Measurements from ENCODE around the gene UNC5C.

The UNC5C gene

DNA sequence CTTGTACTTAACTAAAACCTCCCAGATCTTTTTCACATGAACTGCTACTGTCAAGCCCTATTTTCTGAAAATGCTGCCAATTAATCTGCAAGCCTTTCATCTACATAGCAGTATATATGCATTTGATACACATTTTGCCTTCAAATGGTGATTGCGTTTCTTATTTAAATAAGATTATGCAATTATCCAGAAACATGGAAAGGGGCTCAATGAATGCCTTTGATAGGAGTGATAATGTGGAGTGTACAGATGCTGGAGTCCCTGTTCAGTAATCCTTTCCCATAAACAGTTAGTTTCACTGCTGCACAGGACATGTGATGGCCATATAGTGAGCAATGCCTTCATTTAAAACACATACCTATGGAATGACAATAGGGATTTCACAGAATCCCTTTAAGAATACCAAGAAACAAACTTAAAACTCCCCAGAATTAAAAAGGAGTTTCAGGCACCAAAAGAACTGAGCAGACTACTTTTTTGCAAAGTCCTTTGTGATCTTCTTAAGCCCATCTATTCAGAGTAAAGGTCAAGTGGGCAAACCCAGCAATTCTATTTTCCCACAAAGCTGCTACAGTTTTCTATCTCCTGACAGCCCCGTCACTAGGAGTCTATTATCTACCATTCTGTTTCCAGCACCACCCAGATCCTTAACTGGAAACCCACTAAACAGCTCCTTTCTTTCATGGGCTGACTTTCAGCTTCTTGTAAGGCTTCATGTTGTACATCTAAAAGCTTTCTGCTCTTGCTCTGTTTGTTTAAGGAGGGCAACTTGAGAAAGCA is 120.3 kb downstream of the UNC5C start (continued):
- no peak for TF ChIP-seq ZNF830 (tag by site-specific recombination; IDR thresholded peaks at IDR 0.05; ENCODE audit: low read depth)

DNA sequence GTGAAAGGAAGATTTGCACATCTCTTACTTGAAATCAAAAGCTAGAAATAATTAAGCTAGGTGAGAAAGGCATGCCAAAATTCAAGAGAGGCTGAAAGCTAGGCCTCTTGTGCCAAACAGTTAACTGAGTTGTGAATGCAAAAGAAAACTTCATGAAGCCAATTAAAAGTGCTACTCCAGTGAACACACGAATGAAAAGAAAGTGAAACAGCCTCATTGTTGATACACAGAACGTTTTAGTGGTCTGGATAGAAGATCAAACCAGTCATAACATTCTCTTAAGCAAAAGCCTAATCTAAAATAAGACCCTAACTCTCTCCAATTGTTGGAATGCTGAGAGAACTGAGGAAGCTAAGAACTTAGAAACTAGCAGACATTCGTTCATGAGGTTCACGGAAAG is 122.3 kb downstream of the UNC5C start:
- Histone ChIP-seq H3K4me3 (ENCODE audit: low read depth, low read length) (no peak overlapping the region), H3K9me3 (ENCODE audit: control insufficient read depth, insufficient read depth, low read depth, low read length) (no peaks in the 10 kb centered on the region), H3K27ac (ENCODE audit: extremely low read depth, low read depth, low read length) (no peak overlapping the region), H3K4me1 (ENCODE audit: control insufficient read depth, insufficient read depth, low read length) (0 out of 2 replicates have a peak, but pooled peaks cover 4% of the 10 kb centered on the region), H3K36me3 (ENCODE audit: control insufficient read depth in 2 of 2, insufficient read depth in 1 of 2, low read length in 2 of 2) (no peaks in the 10 kb centered on the region)
- TF ChIP-seq ZNF473 (tag by site-specific recombination; IDR thresholded peaks at IDR 0.05) (no peak), ZBTB20 (tag by site-specific recombination; IDR thresholded peaks at IDR 0.05) (no peak), ZNF16 (tag by site-specific recombination; IDR thresholded peaks at IDR 0.05; ENCODE audit: low read depth) (no peak), ZNF175 (tag by site-specific recombination; IDR thresholded peaks at IDR 0.05) (no peak), ZNF416 (tag by site-specific recombination; IDR thresholded peaks at IDR 0.05) (no peak)
- ChIA-PET POLR2A (no interaction called here), CTCF (no interaction called here)

DNA sequence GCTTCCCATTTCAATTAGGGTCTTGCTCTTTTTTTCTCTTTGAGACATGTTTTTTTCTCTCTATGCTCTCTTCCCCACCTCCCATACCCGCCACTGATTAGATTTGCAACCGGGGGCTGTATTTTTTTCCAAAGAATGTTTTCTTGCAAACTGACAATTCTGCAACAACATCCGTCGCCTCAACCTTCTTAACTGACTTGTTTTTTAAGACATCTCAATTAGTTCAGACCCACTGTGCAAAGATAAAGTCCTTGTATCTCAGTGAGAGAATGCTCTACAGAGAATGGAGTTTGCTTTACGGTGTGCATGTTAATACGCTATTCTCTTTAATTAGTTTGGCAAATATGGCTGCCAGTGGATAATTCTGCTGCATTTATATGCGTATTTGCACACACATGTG is 126.3 kb downstream of the UNC5C start:
- Histone ChIP-seq H3K27ac (ENCODE audit: extremely low read depth, low read depth, low read length) (no peak overlapping the region), H3K9me3 (ENCODE audit: control insufficient read depth, insufficient read depth, low read depth, low read length) (no peaks in the 10 kb centered on the region), H3K36me3 (ENCODE audit: control insufficient read depth in 2 of 2, insufficient read depth in 1 of 2, low read length in 2 of 2) (no peaks in the 10 kb centered on the region), H3K4me1 (ENCODE audit: control insufficient read depth, insufficient read depth, low read length) (no peaks in the 10 kb centered on the region), H3K4me3 (ENCODE audit: low read depth, low read length) (no peak overlapping the region)
- ChIA-PET POLR2A (no interaction called here), CTCF (no interaction called here)
- TF ChIP-seq KLF8 (tag by site-specific recombination; IDR thresholded peaks at IDR 0.05): no peak
- TF ChIP-seq EGR2 (tag by site-specific recombination; IDR thresholded peaks at IDR 0.05; ENCODE audit: low read depth): no peak
- TF ChIP-seq ZNF677 (tag by site-specific recombination; IDR thresholded peaks at IDR 0.05): no peak
- TF ChIP-seq ZNF274 (IDR thresholded peaks at IDR 0.05; ENCODE audit: low read length): no peak
- no peak for TF ChIP-seq ZNF274 (tag by site-specific recombination; IDR thresholded peaks at IDR 0.05; ENCODE audit: borderline replicate concordance)
- TF ChIP-seq ZNF174 (tag by site-specific recombination; IDR thresholded peaks at IDR 0.05): no peak
- TF ChIP-seq, protein P1, sequence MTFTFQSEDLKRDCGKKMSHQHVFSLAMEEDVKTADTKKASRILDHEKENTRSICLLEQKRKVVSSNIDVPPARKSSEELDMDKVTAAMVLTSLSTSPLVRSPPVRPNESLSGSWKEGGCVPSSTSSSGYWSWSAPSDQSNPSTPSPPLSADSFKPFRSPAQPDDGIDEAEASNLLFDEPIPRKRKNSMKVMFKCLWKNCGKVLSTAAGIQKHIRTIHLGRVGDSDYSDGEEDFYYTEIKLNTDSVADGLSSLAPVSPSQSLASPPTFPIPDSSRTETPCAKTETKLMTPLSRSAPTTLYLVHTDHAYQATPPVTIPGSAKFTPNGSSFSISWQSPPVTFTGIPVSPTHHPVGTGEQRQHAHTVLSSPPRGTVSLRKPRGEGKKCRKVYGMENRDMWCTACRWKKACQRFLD (tag by site-specific recombination; IDR thresholded peaks at IDR 0.05): no peak
- no peak for TF ChIP-seq ZNF785 (tag by site-specific recombination; IDR thresholded peaks at IDR 0.05)
- no peak for TF ChIP-seq ZNF621 (tag by site-specific recombination; IDR thresholded peaks at IDR 0.05)
- TF ChIP-seq ZNF585B (tag by site-specific recombination; IDR thresholded peaks at IDR 0.05): no peak
- TF ChIP-seq YY2 (tag by site-specific recombination; IDR thresholded peaks at IDR 0.05): no peak
- TF ChIP-seq ZBTB48 (tag by site-specific recombination; IDR thresholded peaks at IDR 0.05): no peak
- no peak for TF ChIP-seq TCF7L2 (IDR thresholded peaks at IDR 0.05; ENCODE audit: borderline replicate concordance, low read depth, low read length)
- TF ChIP-seq ZNF10 (tag by site-specific recombination; IDR thresholded peaks at IDR 0.05): no peak
- TF ChIP-seq SP7 (tag by site-specific recombination; IDR thresholded peaks at IDR 0.05): no peak
- TF ChIP-seq ZBTB21 (tag by site-specific recombination; IDR thresholded peaks at IDR 0.05): no peak
- TF ChIP-seq, protein P2, sequence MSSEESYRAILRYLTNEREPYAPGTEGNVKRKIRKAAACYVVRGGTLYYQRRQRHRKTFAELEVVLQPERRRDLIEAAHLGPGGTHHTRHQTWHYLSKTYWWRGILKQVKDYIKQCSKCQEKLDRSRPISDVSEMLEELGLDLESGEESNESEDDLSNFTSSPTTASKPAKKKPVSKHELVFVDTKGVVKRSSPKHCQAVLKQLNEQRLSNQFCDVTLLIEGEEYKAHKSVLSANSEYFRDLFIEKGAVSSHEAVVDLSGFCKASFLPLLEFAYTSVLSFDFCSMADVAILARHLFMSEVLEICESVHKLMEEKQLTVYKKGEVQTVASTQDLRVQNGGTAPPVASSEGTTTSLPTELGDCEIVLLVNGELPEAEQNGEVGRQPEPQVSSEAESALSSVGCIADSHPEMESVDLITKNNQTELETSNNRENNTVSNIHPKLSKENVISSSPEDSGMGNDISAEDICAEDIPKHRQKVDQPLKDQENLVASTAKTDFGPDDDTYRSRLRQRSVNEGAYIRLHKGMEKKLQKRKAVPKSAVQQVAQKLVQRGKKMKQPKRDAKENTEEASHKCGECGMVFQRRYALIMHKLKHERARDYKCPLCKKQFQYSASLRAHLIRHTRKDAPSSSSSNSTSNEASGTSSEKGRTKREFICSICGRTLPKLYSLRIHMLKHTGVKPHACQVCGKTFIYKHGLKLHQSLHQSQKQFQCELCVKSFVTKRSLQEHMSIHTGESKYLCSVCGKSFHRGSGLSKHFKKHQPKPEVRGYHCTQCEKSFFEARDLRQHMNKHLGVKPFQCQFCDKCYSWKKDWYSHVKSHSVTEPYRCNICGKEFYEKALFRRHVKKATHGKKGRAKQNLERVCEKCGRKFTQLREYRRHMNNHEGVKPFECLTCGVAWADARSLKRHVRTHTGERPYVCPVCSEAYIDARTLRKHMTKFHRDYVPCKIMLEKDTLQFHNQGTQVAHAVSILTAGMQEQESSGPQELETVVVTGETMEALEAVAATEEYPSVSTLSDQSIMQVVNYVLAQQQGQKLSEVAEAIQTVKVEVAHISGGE (tag by site-specific recombination; conservative IDR thresholded peaks at IDR 0.05; ENCODE audit: low read depth): no peak
- TF ChIP-seq, protein P3, sequence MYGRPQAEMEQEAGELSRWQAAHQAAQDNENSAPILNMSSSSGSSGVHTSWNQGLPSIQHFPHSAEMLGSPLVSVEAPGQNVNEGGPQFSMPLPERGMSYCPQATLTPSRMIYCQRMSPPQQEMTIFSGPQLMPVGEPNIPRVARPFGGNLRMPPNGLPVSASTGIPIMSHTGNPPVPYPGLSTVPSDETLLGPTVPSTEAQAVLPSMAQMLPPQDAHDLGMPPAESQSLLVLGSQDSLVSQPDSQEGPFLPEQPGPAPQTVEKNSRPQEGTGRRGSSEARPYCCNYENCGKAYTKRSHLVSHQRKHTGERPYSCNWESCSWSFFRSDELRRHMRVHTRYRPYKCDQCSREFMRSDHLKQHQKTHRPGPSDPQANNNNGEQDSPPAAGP (tag by site-specific recombination; IDR thresholded peaks at IDR 0.05): no peak
- no peak for TF ChIP-seq ZNF19 (tag by site-specific recombination; IDR thresholded peaks at IDR 0.05; ENCODE audit: low read depth)
- TF ChIP-seq ZNF658 (tag by site-specific recombination; IDR thresholded peaks at IDR 0.05): no peak

All from HEK293 (cell line).